GM12878 (cell line): ENCODE data around the gene FBXL12. TPM values are rescaled to one million over a fixed set of nuclear protein-coding genes. Genes with fewer than 3 reads are reported as not detected.

Source experiments
- BHLHE40 ChIP-seq, 2 experiments: fragments of 450-650 bp in 1 of 2; IDR thresholded peaks; 2 replicates each; pipeline ENCODE4 v1.6.1; 2011 to 2017; ENCODE audit warnings: low read depth in 2 of 2, borderline replicate concordance in 1 of 2, improper control_type of control experiment in 1 of 2, low read length in 1 of 2, mild to moderate bottlenecking in 1 of 2
- HDGF ChIP-seq: fragments of 450-650 bp; IDR thresholded peaks from 2 replicates; pipeline ENCODE4 v1.6.1; 2016; ENCODE audit warnings: antibody characterized with exemption
- LARP7 ChIP-seq: fragments of 450-650 bp; IDR thresholded peaks from 2 replicates; pipeline ENCODE4 v1.6.1; 2017; ENCODE audit warnings: mild to moderate bottlenecking
- MTA3 ChIP-seq: IDR thresholded peaks from 2 replicates; pipeline ENCODE4 v1.6.1; 2012; ENCODE audit warnings: low read length, inconsistent platforms, borderline replicate concordance
- NFIC ChIP-seq: IDR thresholded peaks from 2 replicates; pipeline ENCODE4 v1.6.1; 2012; ENCODE audit warnings: low read depth, mild to moderate bottlenecking, inconsistent platforms, low read length, moderate library complexity
- NFYA ChIP-seq: IDR thresholded peaks from 2 replicates; pipeline ENCODE4 v1.6.1; 2011; ENCODE audit warnings: low read depth, mild to moderate bottlenecking, low read length, improper control_type of control experiment, borderline replicate concordance
- NR2F1 ChIP-seq: fragments of 450-650 bp; conservative IDR thresholded peaks from 2 replicates; pipeline ENCODE4 v1.6.1; 2017; ENCODE audit warnings: mild to moderate bottlenecking
- NRF1 ChIP-seq: conservative IDR thresholded peaks from 2 replicates; pipeline ENCODE4 v1.6.1; 2011; ENCODE audit warnings: mild to moderate bottlenecking, low read depth, low read length, improper control_type of control experiment
- POLR2A ChIP-seq: IDR thresholded peaks from 2 replicates; pipeline ENCODE4 v1.6.1; 2011; ENCODE audit warnings: low read depth, mild to moderate bottlenecking, low read length
- SRF ChIP-seq, 2 experiments: IDR thresholded peaks; 2 replicates each; pipeline ENCODE4 v1.6.1; 2011; ENCODE audit warnings: low read depth in 2 of 2, low read length in 2 of 2, mild to moderate bottlenecking in 1 of 2, moderate library complexity in 1 of 2
- ZZZ3 ChIP-seq: IDR thresholded peaks from 2 replicates; pipeline ENCODE4 v1.6.1; 2011; ENCODE audit warnings: low read depth; ENCODE audit not compliant: control insufficient read depth, insufficient read length
- polyA plus RNA-seq, 11 experiments: library from polyadenylated mRNA; depleted of rRNA in 4 of 11; unstranded in 6 of 11; stranded (reverse) in 5 of 11; fragments of >200 nt; fragmentation: Nextera tagmentation in 4 of 11; fragmentation: Illumina TruSeq in 1 of 11; extraction: Ambion mirVana in 4 of 11; extraction: Trizol in 1 of 11; gene quantifications; 1 replicate in 1 of 11; 2 replicates in 10 of 11; pipeline versions ENCODE4 v1.2.1 to v1.2.3, GENCODE V29; 2011 to 2016; ENCODE audit warnings: inconsistent platforms in 2 of 11, missing spikeins in 2 of 11, low read depth in 1 of 11
- total RNA-seq, 4 experiments: library from RNA; depleted of rRNA in 3 of 4; stranded (reverse); fragments of >200 nt in 3 of 4; fragmentation: Illumina TruSeq in 1 of 4; extraction: Trizol in 1 of 4; gene quantifications; 2 replicates each; pipeline versions ENCODE4 v1.2.1 to v1.2.3, GENCODE V29; 2013 to 2021
- TF ChIP-seq, protein P1 (sequence below): fragments of 450-650 bp; IDR thresholded peaks from 2 replicates; pipeline ENCODE4 v1.6.1; 2018; ENCODE audit warnings: mild to moderate bottlenecking, low read depth, moderate library complexity; ENCODE audit not compliant: partially characterized antibody
- TF ChIP-seq, protein P2 (sequence below): IDR thresholded peaks from 2 replicates; pipeline ENCODE4 v1.6.1; 2011; ENCODE audit warnings: borderline replicate concordance, low read depth, mild to moderate bottlenecking, moderate library complexity, mixed read lengths, low read length; ENCODE audit not compliant: insufficient read depth; ENCODE audit errors: extremely low read length
- TF ChIP-seq, protein P3 (sequence below): fragments of 450-650 bp; formaldehyde crosslinking; IDR thresholded peaks from 2 replicates; pipeline ENCODE4 v1.4.0; 2022; ENCODE audit warnings: mild to moderate bottlenecking, moderate library complexity
- TF ChIP-seq, protein P4 (sequence below): fragments of 450-650 bp; IDR thresholded peaks from 2 replicates; pipeline ENCODE4 v1.6.1; 2017; ENCODE audit warnings: mild to moderate bottlenecking, low read depth, inconsistent platforms; ENCODE audit not compliant: poor library complexity, severe bottlenecking
- TF ChIP-seq, protein P5 (sequence below): fragments of 150-350 bp; IDR thresholded peaks from 2 replicates; pipeline ENCODE4 v1.6.1; 2016; ENCODE audit warnings: low read depth, low read length

Gene FBXL12
- total and polyA plus RNA-seq, 10 of the 15 experiments (the other 5 are each of a cell fraction or from before 2014, with no cell fraction given): 1.4 to 40.0 (median 23.2) TPM

DNA sequence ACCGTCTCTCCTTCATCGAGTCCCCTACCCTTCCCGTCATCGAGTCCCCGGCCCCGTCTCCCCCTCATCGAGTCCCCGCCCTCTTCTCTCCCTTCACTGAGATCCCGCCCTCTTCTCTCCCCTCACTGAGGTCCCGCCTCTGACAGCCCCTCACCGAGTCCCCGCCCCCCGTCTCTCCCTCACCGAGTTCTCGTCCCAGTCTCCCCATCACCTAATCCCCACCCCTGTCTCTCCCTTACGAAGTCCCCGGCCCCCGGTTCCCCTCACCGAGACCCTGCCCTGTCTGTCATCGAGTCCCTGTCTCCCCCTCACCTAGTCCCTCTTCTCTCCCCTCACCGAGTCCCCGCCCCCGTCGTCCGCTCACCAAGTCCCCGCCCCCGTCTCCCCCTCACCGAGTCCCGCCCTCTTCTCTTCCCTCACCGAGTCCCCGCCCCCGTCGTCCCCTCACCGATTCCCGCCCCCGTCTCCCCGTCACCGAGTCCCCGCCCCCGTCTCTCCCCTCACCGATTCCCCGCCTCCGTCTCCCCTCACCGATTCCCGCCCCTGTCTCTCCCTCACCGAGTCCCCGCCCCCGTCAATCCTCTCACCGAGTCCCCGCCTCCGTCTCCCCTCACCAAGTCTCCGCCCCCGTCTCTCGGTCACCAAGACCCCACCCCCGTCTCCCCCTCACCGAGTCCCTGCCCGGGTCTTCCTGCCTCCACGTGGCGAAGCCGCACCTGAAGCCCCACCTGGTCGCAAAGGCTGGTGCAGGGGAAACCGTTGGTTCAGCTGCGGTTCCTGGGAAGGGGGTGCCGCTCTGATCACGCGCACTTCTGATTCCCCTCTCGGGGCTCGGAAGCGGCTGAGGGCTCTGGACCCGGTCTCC lies 26.4 kb downstream of the FBXL12 start (continued):
- TF ChIP-seq POLR2A (peak; percentile 58; the same call in 1 of the 2 replicates), NFYA (no peak), BHLHE40 (IDR thresholded peaks at IDR 0.05; ENCODE audit: borderline replicate concordance in 1 of 2, low read depth in 2 of 2, low read length in 1 of 2) (no peak), NRF1 (no peak), SRF (IDR thresholded peaks at IDR 0.05; ENCODE audit: low read depth in 2 of 2, low read length in 2 of 2) (no peak), NFIC (no peak), LARP7 (no peak), NR2F1 (no peak), HDGF (no peak), MTA3 (no peak), ZZZ3 (no peak)
- TF ChIP-seq, protein P1, sequence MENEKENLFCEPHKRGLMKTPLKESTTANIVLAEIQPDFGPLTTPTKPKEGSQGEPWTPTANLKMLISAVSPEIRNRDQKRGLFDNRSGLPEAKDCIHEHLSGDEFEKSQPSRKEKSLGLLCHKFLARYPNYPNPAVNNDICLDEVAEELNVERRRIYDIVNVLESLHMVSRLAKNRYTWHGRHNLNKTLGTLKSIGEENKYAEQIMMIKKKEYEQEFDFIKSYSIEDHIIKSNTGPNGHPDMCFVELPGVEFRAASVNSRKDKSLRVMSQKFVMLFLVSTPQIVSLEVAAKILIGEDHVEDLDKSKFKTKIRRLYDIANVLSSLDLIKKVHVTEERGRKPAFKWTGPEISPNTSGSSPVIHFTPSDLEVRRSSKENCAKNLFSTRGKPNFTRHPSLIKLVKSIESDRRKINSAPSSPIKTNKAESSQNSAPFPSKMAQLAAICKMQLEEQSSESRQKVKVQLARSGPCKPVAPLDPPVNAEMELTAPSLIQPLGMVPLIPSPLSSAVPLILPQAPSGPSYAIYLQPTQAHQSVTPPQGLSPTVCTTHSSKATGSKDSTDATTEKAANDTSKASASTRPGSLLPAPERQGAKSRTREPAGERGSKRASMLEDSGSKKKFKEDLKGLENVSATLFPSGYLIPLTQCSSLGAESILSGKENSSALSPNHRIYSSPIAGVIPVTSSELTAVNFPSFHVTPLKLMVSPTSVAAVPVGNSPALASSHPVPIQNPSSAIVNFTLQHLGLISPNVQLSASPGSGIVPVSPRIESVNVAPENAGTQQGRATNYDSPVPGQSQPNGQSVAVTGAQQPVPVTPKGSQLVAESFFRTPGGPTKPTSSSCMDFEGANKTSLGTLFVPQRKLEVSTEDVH: no peak
- TF ChIP-seq, protein P2, sequence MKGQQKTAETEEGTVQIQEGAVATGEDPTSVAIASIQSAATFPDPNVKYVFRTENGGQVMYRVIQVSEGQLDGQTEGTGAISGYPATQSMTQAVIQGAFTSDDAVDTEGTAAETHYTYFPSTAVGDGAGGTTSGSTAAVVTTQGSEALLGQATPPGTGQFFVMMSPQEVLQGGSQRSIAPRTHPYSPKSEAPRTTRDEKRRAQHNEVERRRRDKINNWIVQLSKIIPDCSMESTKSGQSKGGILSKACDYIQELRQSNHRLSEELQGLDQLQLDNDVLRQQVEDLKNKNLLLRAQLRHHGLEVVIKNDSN: peak; percentile 8
- TF ChIP-seq, protein P3, sequence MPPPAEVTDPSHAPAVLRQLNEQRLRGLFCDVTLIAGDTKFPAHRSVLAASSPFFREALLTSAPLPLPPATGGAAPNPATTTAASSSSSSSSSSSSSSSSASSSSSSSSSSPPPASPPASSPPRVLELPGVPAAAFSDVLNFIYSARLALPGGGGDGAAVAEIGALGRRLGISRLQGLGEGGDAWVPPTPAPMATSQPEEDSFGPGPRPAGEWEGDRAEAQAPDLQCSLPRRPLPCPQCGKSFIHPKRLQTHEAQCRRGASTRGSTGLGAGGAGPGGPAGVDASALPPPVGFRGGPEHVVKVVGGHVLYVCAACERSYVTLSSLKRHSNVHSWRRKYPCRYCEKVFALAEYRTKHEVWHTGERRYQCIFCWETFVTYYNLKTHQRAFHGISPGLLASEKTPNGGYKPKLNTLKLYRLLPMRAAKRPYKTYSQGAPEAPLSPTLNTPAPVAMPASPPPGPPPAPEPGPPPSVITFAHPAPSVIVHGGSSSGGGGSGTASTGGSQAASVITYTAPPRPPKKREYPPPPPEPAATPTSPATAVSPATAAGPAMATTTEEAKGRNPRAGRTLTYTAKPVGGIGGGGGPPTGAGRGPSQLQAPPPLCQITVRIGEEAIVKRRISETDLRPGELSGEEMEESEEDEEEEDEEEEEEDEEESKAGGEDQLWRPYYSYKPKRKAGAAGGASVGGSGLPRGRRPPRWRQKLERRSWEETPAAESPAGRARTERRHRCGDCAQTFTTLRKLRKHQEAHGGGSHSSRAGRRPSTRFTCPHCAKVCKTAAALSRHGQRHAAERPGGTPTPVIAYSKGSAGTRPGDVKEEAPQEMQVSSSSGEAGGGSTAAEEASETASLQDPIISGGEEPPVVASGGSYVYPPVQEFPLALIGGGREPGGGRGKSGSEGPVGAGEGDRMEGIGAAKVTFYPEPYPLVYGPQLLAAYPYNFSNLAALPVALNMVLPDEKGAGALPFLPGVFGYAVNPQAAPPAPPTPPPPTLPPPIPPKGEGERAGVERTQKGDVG: no peak
- TF ChIP-seq, protein P4, sequence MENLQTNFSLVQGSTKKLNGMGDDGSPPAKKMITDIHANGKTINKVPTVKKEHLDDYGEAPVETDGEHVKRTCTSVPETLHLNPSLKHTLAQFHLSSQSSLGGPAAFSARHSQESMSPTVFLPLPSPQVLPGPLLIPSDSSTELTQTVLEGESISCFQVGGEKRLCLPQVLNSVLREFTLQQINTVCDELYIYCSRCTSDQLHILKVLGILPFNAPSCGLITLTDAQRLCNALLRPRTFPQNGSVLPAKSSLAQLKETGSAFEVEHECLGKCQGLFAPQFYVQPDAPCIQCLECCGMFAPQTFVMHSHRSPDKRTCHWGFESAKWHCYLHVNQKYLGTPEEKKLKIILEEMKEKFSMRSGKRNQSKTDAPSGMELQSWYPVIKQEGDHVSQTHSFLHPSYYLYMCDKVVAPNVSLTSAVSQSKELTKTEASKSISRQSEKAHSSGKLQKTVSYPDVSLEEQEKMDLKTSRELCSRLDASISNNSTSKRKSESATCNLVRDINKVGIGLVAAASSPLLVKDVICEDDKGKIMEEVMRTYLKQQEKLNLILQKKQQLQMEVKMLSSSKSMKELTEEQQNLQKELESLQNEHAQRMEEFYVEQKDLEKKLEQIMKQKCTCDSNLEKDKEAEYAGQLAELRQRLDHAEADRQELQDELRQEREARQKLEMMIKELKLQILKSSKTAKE: no peak
- TF ChIP-seq, protein P5, sequence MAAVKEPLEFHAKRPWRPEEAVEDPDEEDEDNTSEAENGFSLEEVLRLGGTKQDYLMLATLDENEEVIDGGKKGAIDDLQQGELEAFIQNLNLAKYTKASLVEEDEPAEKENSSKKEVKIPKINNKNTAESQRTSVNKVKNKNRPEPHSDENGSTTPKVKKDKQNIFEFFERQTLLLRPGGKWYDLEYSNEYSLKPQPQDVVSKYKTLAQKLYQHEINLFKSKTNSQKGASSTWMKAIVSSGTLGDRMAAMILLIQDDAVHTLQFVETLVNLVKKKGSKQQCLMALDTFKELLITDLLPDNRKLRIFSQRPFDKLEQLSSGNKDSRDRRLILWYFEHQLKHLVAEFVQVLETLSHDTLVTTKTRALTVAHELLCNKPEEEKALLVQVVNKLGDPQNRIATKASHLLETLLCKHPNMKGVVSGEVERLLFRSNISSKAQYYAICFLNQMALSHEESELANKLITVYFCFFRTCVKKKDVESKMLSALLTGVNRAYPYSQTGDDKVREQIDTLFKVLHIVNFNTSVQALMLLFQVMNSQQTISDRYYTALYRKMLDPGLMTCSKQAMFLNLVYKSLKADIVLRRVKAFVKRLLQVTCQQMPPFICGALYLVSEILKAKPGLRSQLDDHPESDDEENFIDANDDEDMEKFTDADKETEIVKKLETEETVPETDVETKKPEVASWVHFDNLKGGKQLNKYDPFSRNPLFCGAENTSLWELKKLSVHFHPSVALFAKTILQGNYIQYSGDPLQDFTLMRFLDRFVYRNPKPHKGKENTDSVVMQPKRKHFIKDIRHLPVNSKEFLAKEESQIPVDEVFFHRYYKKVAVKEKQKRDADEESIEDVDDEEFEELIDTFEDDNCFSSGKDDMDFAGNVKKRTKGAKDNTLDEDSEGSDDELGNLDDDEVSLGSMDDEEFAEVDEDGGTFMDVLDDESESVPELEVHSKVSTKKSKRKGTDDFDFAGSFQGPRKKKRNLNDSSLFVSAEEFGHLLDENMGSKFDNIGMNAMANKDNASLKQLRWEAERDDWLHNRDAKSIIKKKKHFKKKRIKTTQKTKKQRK: no peak
